Measurements from ENCODE around the gene CHD2. TPM values are rescaled to one million over a fixed set of nuclear protein-coding genes. Genes with fewer than 3 reads are reported as not detected.

Gene CHD2
- total and polyA plus RNA-seq, 4 donors = 13.9 to 90.2 (median 49.4) TPM

- no peak for DNase-seq (ENCODE audit: low spot score)
- Histone ChIP-seq H3K4me1 (ENCODE audit: control insufficient read depth in 4 of 4, insufficient read depth in 4 of 4, low read length in 3 of 4) (peaks cover 0 to 3% (median 1%) of the 10 kb centered on the region in 4 donors), H3K27me3 (ENCODE audit: control insufficient read depth in 4 of 4, insufficient read depth in 4 of 4, low read length in 3 of 4) (no peaks in the 10 kb centered on the region), H3K9ac (ENCODE audit: low read depth in 1 of 2, low read length in 2 of 2) (no peak overlapping the region), H3K36me3 (ENCODE audit: control insufficient read depth in 4 of 4, insufficient read depth in 3 of 4, low read depth in 1 of 4, low read length in 3 of 4) (no peaks in the 10 kb centered on the region), H3K9me3 (ENCODE audit: control insufficient read depth in 4 of 4, low read length in 3 of 4) (no peaks in the 10 kb centered on the region), H3K4me3 (ENCODE audit: low read depth in 1 of 3, low read length in 3 of 3) (no peak overlapping the region), H3K27ac (ENCODE audit: low read depth in 1 of 2, low read length in 2 of 2) (no peak overlapping the region)
- 79% methylated on average over 8 of the region's 8 CpGs for WGBS
- TF ChIP-seq JUND (IDR thresholded peaks at IDR 0.05) (no peak), ATF3 (IDR thresholded peaks at IDR 0.05) (no peak), MAX (IDR thresholded peaks at IDR 0.05) (no peak), EGR1 (IDR thresholded peaks at IDR 0.05; ENCODE audit: low read depth in 2 of 2) (no peak), RAD21 (IDR thresholded peaks at IDR 0.05) (no peak), NR2F2 (IDR thresholded peaks at IDR 0.05) (no peak), HNF4A (conservative IDR thresholded peaks at IDR 0.05) (no peak), YY1 (IDR thresholded peaks at IDR 0.05) (no peak), HNF4G (IDR thresholded peaks at IDR 0.05) (no peak), SP1 (IDR thresholded peaks at IDR 0.05) (no peak)
Measured at GRCh38 chr15:93058128-93058527, 158.0 kb downstream of the CHD2 start.

DNA sequence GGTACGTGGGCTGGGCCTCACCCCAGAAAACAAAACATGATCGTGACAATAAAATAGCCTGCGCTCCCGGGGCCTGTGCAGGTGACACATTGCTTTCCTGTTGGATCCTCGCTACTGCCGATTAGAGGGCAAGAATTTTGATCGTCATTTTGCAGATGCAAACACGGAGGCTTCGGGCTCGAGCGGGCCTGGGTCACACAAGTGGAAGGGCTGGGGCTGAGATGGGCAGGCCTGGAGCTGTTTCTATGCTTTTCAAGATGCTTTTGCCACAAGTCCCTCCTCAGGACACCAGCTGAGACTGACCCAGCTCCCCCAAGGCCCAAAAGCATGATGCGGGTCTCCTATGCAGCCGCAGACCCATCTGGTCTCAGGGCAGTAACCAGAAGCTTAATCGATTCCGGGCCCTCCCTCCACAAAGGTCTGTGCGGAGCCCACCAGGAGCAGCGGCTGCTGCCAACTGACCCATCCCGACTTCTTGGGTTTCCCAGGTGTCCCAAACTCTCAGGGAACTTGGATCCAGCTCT, 158.8 kb downstream of the CHD2 start:
- no peak for DNase-seq (ENCODE audit: low spot score)
- H3K9ac ChIP-seq (ENCODE audit: low read depth in 1 of 2, low read length in 2 of 2) = no peak overlapping the region
- WGBS = 83% methylated on average over 18 of the region's 18 CpGs
- H3K4me3 ChIP-seq (ENCODE audit: low read depth in 1 of 3, low read length in 3 of 3) = no peak overlapping the region
- H3K27ac ChIP-seq (ENCODE audit: low read depth in 1 of 2, low read length in 2 of 2) = no peak overlapping the region
- no peaks in the 10 kb centered on the region for H3K36me3 ChIP-seq (ENCODE audit: control insufficient read depth in 4 of 4, insufficient read depth in 3 of 4, low read depth in 1 of 4, low read length in 3 of 4)
- H3K27me3 ChIP-seq (ENCODE audit: control insufficient read depth in 4 of 4, insufficient read depth in 4 of 4, low read length in 3 of 4) = no peaks in the 10 kb centered on the region
- H3K4me1 ChIP-seq (ENCODE audit: control insufficient read depth in 4 of 4, insufficient read depth in 4 of 4, low read length in 3 of 4) = peaks cover 0 to 3% (median 1%) of the 10 kb centered on the region in 4 donors
- H3K9me3 ChIP-seq (ENCODE audit: control insufficient read depth in 4 of 4, low read length in 3 of 4) = no peaks in the 10 kb centered on the region
- TF ChIP-seq HNF4G (IDR thresholded peaks at IDR 0.05) (no peak), TAF1 (conservative IDR thresholded peaks at IDR 0.05) (no peak), ZBTB33 (IDR thresholded peaks at IDR 0.05) (no peak), REST (IDR thresholded peaks at IDR 0.05) (no peak), ATF3 (IDR thresholded peaks at IDR 0.05) (no peak), HNF4A (conservative IDR thresholded peaks at IDR 0.05) (no peak), RAD21 (IDR thresholded peaks at IDR 0.05) (no peak), MAX (IDR thresholded peaks at IDR 0.05) (no peak), SP1 (IDR thresholded peaks at IDR 0.05) (no peak), FOXA2 (IDR thresholded peaks at IDR 0.05) (no peak), YY1 (IDR thresholded peaks at IDR 0.05) (no peak), GABPA (IDR thresholded peaks at IDR 0.05 in 1 of 2, conservative IDR thresholded peaks at IDR 0.05 in 1 of 2) (no peak), EGR1 (IDR thresholded peaks at IDR 0.05; ENCODE audit: low read depth in 2 of 2) (no peak)
- TF ChIP-seq, protein P1, sequence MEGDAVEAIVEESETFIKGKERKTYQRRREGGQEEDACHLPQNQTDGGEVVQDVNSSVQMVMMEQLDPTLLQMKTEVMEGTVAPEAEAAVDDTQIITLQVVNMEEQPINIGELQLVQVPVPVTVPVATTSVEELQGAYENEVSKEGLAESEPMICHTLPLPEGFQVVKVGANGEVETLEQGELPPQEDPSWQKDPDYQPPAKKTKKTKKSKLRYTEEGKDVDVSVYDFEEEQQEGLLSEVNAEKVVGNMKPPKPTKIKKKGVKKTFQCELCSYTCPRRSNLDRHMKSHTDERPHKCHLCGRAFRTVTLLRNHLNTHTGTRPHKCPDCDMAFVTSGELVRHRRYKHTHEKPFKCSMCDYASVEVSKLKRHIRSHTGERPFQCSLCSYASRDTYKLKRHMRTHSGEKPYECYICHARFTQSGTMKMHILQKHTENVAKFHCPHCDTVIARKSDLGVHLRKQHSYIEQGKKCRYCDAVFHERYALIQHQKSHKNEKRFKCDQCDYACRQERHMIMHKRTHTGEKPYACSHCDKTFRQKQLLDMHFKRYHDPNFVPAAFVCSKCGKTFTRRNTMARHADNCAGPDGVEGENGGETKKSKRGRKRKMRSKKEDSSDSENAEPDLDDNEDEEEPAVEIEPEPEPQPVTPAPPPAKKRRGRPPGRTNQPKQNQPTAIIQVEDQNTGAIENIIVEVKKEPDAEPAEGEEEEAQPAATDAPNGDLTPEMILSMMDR (IDR thresholded peaks at IDR 0.05; ENCODE audit: low read depth, low read length, missing input control) = no peak
